GM18511 (cell line): ENCODE data around the gene FBXO39.
"Not testable (repeated sequence)": the region's sequence is repeated elsewhere in the genome, so short reads cannot be mapped to it uniquely, and the experiment has no call there.

Experiments
- ATAC-seq: cut with Tn5 transposase; IDR thresholded peaks from one replicate; pipeline ENCODE4 v1.9.1; 2021; ENCODE audit warnings: mild to moderate bottlenecking, moderate library complexity; ENCODE audit not compliant: unreplicated experiment

The FBXO39 gene

GRCh38 chr17:6775871-6776405 is at the start of gene FBXO39:
FBXO39 (plus strand) TSS chr17:6776215; CDS start chr17:6779869, 3,654 bp downstream.
- no peak for ATAC-seq

DNA sequence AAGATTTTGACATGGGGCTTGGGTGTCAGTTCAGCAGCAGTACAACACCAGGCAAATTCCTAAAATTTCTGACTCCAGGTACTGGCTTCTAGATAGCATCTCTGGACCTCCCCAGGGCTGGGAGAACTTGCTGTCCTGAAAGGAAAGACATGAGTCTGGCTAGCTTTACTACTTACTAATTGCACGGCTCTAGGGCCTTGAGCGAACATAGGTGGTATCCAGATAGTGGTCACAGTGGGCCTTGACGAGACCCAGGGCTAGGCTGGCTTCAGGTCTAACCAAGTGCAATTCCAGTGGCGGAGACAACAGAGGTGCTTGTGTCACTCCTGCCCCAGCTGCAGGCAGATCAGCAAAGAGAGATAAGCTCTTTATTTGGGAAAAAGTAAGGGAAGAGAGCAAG is 46.5 kb upstream of the FBXO39 start:
- ATAC-seq, result no peak

DNA sequence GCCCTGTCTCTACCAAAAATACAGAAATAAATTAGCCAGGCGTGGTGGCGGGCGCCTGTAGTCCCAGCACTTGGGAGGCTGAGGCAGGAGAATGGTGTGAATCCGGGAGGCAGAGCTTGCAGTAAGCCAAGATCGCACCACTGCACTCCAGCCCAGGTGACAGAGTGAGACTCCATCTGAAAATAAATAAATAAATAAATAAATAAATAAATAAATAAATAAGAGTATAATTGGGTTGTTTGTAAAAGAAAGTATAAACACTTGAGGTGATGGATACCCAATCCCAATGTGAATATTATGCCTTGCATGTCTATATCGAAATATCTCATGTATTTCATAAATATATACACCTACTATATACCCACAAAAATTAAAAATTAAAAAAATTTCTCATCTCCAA is 29.4 kb upstream of the FBXO39 start:
- ATAC-seq, result not testable (repeated sequence)

GRCh38 chr17:6748617-6749016 is 27.4 kb upstream of the FBXO39 start:
- ATAC-seq, result no peak

- no peak for ATAC-seq
Observed at GRCh38 chr17:6749519-6749918, 26.5 kb upstream of the FBXO39 start.

DNA sequence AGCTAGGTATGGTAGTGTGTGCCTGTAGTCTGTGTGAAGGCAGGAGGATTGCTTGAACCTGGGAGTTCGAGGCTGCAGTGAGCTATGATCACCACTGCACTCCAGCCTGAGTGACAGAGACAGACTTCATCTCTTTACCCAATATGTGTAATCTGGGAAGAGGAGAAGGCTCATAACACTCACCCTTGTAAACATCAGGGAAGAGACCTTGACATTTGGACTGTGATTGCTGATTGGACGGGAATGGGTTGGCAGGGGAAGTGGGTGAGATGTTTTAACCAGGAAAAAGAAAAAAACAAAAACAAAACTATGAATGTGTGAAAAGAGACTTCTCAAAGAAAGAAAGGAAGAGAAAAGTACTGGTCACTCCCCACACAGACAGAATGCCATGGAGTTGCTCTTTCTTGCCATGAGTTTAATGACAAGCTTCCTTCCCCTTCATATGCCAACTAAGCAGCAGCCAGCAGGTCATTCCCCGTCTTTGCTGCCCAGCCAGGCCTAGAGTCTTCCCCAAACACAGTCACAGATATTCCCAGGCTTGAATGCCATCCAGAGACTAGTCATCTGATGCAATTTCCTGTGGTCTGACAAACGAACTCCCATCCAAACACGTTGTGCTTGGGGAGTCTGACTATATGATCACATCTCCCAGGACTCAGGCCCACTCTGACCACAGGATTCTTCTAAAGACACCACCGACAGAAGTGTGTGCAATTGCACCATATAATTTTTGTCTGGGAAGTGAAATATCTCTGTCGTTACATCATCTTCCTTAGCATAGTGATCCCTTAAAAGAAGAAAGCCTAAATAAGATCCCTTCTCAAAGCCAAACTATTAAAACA is 23.7 kb upstream of the FBXO39 start:
- no peak for ATAC-seq

- no peak for ATAC-seq
Observed at GRCh38 chr17:6753006-6753445, 23.0 kb upstream of the FBXO39 start.

DNA sequence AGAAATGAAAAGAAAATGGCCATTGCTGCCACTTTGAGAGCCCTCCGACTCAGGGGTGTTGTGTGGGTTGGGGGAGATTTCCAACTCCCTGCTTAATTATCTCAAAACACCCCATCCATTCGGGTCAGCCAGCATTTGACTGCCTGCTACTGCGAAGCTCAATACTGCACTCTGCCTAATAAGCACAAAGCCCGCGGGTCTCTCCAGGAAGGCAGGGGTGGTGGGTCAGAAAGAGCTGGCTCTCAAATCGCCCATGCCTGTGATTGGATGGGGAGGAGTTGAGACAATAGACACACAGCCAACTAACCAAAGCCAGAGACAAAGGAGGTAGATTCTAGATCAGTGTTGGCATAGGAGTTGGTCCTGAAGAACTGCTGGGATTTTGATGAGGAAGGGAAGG is 22.5 kb upstream of the FBXO39 start:
- ATAC-seq, result no peak

- no peak for ATAC-seq
Observed at GRCh38 chr17:6755281-6755680, 20.7 kb upstream of the FBXO39 start.

GRCh38 chr17:6755731-6756184 is 20.3 kb upstream of the FBXO39 start, which contains the start of gene XAF1:
XAF1 (plus strand) TSS chr17:6756046; CDS start chr17:6756079, 33 bp downstream.
- no peak for ATAC-seq

- ATAC-seq, result no peak
Observed at GRCh38 chr17:6756425-6757031, 19.5 kb upstream of the FBXO39 start.

- ATAC-seq, result no peak
Observed at GRCh38 chr17:6757747-6758146, 18.3 kb upstream of the FBXO39 start.

DNA sequence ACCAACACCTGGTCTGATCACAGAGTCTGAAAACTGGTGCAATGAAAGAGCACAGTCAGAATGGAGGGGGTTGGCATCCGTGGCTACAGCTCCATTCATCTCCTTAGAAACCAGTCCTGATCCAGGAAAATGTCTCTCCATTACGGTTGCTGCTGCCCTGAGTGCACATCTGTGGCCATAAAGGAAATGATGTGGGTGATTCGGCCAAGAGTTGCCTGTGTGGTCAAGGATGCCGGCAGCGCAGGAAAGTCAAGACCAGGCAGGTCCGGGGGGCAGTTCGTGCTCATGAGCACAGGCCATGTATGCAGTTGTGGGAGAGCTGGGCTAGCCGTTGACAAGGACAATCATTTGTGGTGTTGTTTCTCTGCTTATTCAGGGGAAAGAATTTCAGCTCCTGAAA is 14.2 kb upstream of the FBXO39 start:
- ATAC-seq, result no peak

GRCh38 chr17:6768447-6768846 is 7.6 kb upstream of the FBXO39 start:
- ATAC-seq, result no peak

DNA sequence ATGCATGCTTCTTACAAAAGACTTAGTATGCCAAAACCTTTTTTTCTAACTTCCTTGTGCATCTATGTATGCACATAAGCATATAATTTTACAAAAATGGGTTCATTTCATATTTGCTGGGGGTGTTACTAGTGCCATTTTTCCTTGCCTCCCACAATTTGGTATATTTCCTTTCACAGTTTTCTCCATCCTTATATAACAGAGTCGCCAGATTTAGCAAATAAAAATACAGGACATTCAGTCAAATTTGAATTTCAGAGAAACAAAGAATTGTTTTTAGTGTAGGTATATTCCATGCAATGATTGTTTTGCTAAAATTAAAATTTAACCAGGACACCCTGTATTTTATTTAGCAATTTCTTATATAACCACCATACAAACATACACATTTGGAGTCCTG is 4.0 kb upstream of the FBXO39 start:
- no peak for ATAC-seq

- ATAC-seq, result not testable (repeated sequence)
Observed at GRCh38 chr17:6774906-6775305, 1.1 kb upstream of the FBXO39 start.

DNA sequence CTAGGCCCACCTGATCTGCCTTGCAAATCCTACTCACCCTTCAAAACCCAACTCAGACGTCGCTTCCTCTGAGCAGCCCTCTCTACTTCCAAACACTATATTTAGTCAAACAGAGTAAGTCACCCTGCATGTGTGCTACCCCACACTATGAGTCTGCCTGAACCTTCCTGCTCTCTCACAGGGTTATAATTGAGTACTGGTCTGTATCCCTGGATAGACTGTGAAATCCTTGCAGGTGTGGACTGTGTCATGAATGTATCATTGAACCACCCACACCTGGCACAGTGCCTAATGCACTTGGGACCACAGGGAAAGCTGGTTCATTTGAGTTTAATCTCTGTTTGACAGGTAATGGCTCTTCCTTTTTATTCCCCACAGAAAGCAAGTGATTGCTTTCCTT is 3.4 kb downstream of the FBXO39 start:
- ATAC-seq, result no peak

DNA sequence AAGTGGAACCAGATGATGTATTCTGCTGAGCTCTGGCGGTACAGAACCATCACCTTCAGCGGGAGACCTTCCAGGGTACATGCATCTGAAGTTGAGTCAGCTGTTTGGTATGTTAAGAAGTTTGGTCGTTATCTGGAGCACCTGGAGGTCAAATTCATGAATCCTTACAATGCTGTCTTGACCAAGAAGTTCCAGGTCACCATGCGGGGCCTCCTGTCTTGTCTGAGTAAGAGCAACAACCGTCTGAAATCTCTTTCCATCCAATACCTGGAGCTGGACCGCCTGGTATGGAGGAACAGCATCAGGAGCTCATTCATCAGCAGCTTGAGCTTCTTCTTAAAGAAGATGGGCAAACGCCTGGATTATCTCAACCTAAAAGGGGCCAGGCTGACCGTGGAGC is 4.0 kb downstream of the FBXO39 start:
- ATAC-seq, result no peak

- no peak for ATAC-seq
Observed at GRCh38 chr17:6780886-6781285, 4.9 kb downstream of the FBXO39 start.

- ATAC-seq, result no peak
Observed at GRCh38 chr17:6782244-6782643, 6.2 kb downstream of the FBXO39 start.

GRCh38 chr17:6786618-6787017 is 10.6 kb downstream of the FBXO39 start:
- no peak for ATAC-seq
